HTR-8/SVneo (cell line): ENCODE measurements around the gene PPFIA1.

ENCODE experiments used
- DNase-seq: peaks from one replicate; pipeline ENCODE4 v3.0.0; 2011; ENCODE audit warnings: low spot score, mixed read lengths; ENCODE audit not compliant: insufficient read length
- FAIRE-seq: peaks from 2 replicates; lab custom pipeline; 2011; peaks lifted over from hg19 to GRCh38; lab: Jason Lieb, UNC

The PPFIA1 gene

GRCh38 chr11:70270104-70270876 lies at the start of gene PPFIA1:
TSS of gene PPFIA1 (plus strand) at chr11:70270690. CDS start at chr11:70272173, 1,483 bp downstream.
- DNase-seq: peak; percentile 97
- peak; percentile 96 for FAIRE-seq

GRCh38 chr11:70220920-70221319 lies 49.6 kb upstream of the PPFIA1 start:
- no peak for FAIRE-seq
- DNase-seq: no peak

- DNase-seq (no peak), FAIRE-seq (no peak)
Observed at GRCh38 chr11:70225681-70226177, 44.8 kb upstream of the PPFIA1 start.

GRCh38 chr11:70226183-70226582 lies 44.3 kb upstream of the PPFIA1 start:
- DNase-seq: no peak

GRCh38 chr11:70226967-70227366 lies 43.5 kb upstream of the PPFIA1 start:
- FAIRE-seq (no peak), DNase-seq (no peak)

More at GRCh38 chr11:70226183-70226582, 44.3 kb upstream of the PPFIA1 start:
- no peak for FAIRE-seq

GRCh38 chr11:70229737-70230136 lies 40.8 kb upstream of the PPFIA1 start:
- FAIRE-seq (no peak), DNase-seq (no peak)

- no peak for FAIRE-seq
- DNase-seq: no peak
Observed at GRCh38 chr11:70230151-70230839, 40.2 kb upstream of the PPFIA1 start.

GRCh38 chr11:70230840-70231710 lies 39.4 kb upstream of the PPFIA1 start:
- DNase-seq (no peak), FAIRE-seq (no peak)

- FAIRE-seq (no peak), DNase-seq (no peak)
Observed at GRCh38 chr11:70233034-70233433, 37.5 kb upstream of the PPFIA1 start.

- FAIRE-seq: peak; percentile 96
- DNase-seq: peak; percentile 88
Observed at GRCh38 chr11:70233511-70233934, 37.0 kb upstream of the PPFIA1 start.

GRCh38 chr11:70233962-70234361 lies 36.5 kb upstream of the PPFIA1 start:
- no peak for DNase-seq
- FAIRE-seq: peak; percentile 65

- no peak for DNase-seq
- FAIRE-seq: peak; percentile 79
Observed at GRCh38 chr11:70240337-70240736, 30.2 kb upstream of the PPFIA1 start.

- no peak for FAIRE-seq
- DNase-seq: no peak
Observed at GRCh38 chr11:70241709-70242108, 28.8 kb upstream of the PPFIA1 start.

- FAIRE-seq (peak; percentile 46), DNase-seq (no peak)
Observed at GRCh38 chr11:70242885-70243284, 27.6 kb upstream of the PPFIA1 start.

GRCh38 chr11:70243912-70244652 lies 26.4 kb upstream of the PPFIA1 start:
- DNase-seq (peak; percentile 75), FAIRE-seq (no peak)

GRCh38 chr11:70244698-70245097 lies 25.8 kb upstream of the PPFIA1 start:
- DNase-seq (peak; percentile 69), FAIRE-seq (peak; percentile 76)

GRCh38 chr11:70246196-70246595 lies 24.3 kb upstream of the PPFIA1 start:
- no peak for DNase-seq
- FAIRE-seq: peak; percentile 59

- FAIRE-seq (peak; percentile 48), DNase-seq (no peak)
Observed at GRCh38 chr11:70247042-70247709, 23.3 kb upstream of the PPFIA1 start.

GRCh38 chr11:70247710-70248072 lies 22.8 kb upstream of the PPFIA1 start:
- FAIRE-seq (peak; percentile 48), DNase-seq (no peak)
